Measurements from ENCODE around the gene USP35.
"Not testable (repeated sequence)": the region's sequence is repeated elsewhere in the genome, so short reads cannot be mapped to it uniquely, and the experiment has no call there.

The USP35 gene

GRCh38 chr11:78171951-78172350, 16.8 kb upstream of the USP35 start:
- Histone ChIP-seq H3K9me3 (no peaks in the 10 kb centered on the region), H3K4me1 (ENCODE audit: control insufficient read depth in 1 of 2, insufficient read depth in 1 of 2, low read depth in 1 of 2, low read length in 1 of 2) (no peaks in the 10 kb centered on the region), H3K4me3 (ENCODE audit: low read depth in 1 of 2, low read length in 1 of 2) (no peak overlapping the region), H3K27ac (no peak overlapping the region), H3K36me3 (peaks cover 37% of the 10 kb centered on the region), H3K27me3 (no peaks in the 10 kb centered on the region)
- TF ChIP-seq CTCF (IDR thresholded peaks at IDR 0.05), result no peak

GRCh38 chr11:78175862-78176261, 12.9 kb upstream of the USP35 start:
- not testable (repeated sequence) for H3K4me1 ChIP-seq (ENCODE audit: control insufficient read depth in 1 of 2, insufficient read depth in 1 of 2, low read depth in 1 of 2, low read length in 1 of 2); H3K4me3 ChIP-seq (ENCODE audit: low read depth in 1 of 2, low read length in 1 of 2); H3K9me3 ChIP-seq; H3K27me3 ChIP-seq; H3K27ac ChIP-seq
- peaks cover 41% of the 10 kb centered on the region for H3K36me3 ChIP-seq

DNA sequence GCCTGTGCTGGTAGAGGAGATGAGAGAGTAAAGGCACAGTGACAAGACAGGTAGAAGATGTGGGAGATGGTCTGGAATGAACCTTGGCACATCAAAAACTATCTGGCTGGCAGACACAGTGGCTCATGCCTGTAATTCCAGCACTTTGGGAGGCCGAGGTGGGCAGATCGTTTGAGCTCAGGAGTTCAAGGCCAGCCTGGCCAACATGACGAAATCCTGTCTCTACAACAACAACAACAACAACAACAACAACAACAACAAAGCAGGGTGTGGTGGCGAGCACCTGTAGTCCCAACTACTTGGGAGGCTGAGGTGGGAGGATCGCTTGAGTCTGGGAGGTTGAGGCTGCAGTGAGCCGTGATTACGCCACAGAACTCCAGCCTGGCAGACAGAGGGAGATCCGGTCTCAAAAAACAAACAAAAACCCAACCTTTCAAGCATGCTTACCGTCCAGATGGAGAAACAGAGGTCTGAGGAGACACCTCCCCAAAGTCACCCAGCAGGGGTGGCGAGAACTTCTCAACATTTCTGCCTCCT, 12.0 kb upstream of the USP35 start:
- Histone ChIP-seq H3K27me3 (no peaks in the 10 kb centered on the region), H3K4me1 (ENCODE audit: control insufficient read depth in 1 of 2, insufficient read depth in 1 of 2, low read depth in 1 of 2, low read length in 1 of 2) (peaks cover 8% of the 10 kb centered on the region in 2 experiments), H3K36me3 (peaks cover 37% of the 10 kb centered on the region), H3K9me3 (no peaks in the 10 kb centered on the region), H3K27ac (no peak overlapping the region), H3K4me3 (ENCODE audit: low read depth in 1 of 2, low read length in 1 of 2) (no peak overlapping the region)
- no peak for TF ChIP-seq CTCF (IDR thresholded peaks at IDR 0.05)

DNA sequence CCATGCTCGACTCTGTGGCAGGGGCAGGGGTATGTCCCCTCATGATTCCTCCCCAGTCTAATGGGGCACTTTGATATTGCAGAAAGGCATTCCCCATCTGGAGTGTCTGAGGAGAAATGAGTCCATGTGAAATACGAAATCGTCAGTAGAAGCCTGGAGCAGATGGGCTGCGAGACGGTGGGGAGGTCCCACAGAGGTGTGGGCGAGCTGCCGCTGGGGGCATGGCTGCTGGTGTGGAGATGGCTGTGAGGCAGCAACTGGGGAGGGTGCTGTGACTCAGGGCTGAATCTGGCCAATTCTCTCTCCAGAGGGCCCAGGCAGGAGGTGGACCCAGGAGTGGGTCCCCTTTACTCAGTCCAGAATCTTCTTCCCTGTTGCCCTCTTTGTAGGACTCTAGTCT, 11.5 kb upstream of the USP35 start:
- Histone ChIP-seq H3K27me3 (no peaks in the 10 kb centered on the region), H3K36me3 (peaks cover 32% of the 10 kb centered on the region)
- TF ChIP-seq CTCF (IDR thresholded peaks at IDR 0.05), result no peak

GRCh38 chr11:78179459-78180071, 9.2 kb upstream of the USP35 start:
- no peak for TF ChIP-seq CTCF (IDR thresholded peaks at IDR 0.05)
- peaks cover 8% of the 10 kb centered on the region in 2 experiments for H3K4me1 ChIP-seq (ENCODE audit: control insufficient read depth in 1 of 2, insufficient read depth in 1 of 2, low read depth in 1 of 2, low read length in 1 of 2)
- no peak overlapping the region for H3K4me3 ChIP-seq (ENCODE audit: low read depth in 1 of 2, low read length in 1 of 2)
- H3K27me3 ChIP-seq, result no peaks in the 10 kb centered on the region
- no peaks in the 10 kb centered on the region for H3K9me3 ChIP-seq
- no peak overlapping the region for H3K27ac ChIP-seq
- peaks cover 12% of the 10 kb centered on the region for H3K36me3 ChIP-seq

More for the DNA sequence above, 11.5 kb upstream of the USP35 start:
- Histone ChIP-seq H3K4me3 (ENCODE audit: low read depth in 1 of 2, low read length in 1 of 2) (no peak overlapping the region), H3K4me1 (ENCODE audit: control insufficient read depth in 1 of 2, insufficient read depth in 1 of 2, low read depth in 1 of 2, low read length in 1 of 2) (peaks cover 8% of the 10 kb centered on the region in 2 experiments), H3K9me3 (no peaks in the 10 kb centered on the region), H3K27ac (no peak overlapping the region)

- no peaks in the 10 kb centered on the region for H3K27me3 ChIP-seq
Observed at GRCh38 chr11:78180751-78181150, 8.0 kb upstream of the USP35 start.

More at GRCh38 chr11:78180751-78181150, 8.0 kb upstream of the USP35 start:
- no peak overlapping the region for H3K4me3 ChIP-seq (ENCODE audit: low read depth in 1 of 2, low read length in 1 of 2)
- H3K4me1 ChIP-seq (ENCODE audit: control insufficient read depth in 1 of 2, insufficient read depth in 1 of 2, low read depth in 1 of 2, low read length in 1 of 2), result peaks cover 8% of the 10 kb centered on the region in 2 experiments
- H3K9me3 ChIP-seq, result no peaks in the 10 kb centered on the region
- no peak for TF ChIP-seq CTCF (IDR thresholded peaks at IDR 0.05)
- peak overlapping the region; percentile 7 for H3K27ac ChIP-seq
- H3K36me3 ChIP-seq, result peaks cover 14% of the 10 kb centered on the region

Measured in neutrophil (primary cell).